GM21737 (cell line): Measurements from ENCODE around the gene POU2F2.
"Not testable (repeated sequence)": the region's sequence is repeated elsewhere in the genome, so short reads cannot be mapped to it uniquely, and the experiment has no call there.

ENCODE experiments used
- ATAC-seq: cut with Tn5 transposase; IDR thresholded peaks from one replicate; pipeline ENCODE4 v1.9.1; 2021; ENCODE audit warnings: mild to moderate bottlenecking, moderate library complexity; ENCODE audit not compliant: unreplicated experiment

The POU2F2 gene

DNA sequence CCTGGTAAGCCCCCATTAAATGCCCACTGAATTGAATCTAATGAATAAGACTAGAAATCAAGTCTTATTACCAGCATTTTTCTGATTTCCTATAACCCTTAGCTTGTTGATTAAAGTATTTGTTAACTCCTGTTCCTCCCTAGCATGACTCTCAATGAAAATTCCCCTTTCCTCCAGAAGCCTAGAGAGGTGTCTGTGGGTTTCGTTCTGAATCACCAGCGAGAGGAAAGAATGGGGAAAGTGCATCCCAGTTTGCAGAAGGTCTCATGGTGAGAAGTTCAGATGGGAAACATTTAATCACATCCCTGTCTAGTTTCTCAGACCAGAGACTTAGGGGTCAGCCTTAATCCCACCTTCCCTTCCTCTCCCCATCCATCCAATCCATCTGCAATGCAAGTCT lies 26.9 kb downstream of the POU2F2 start:
- no peak for ATAC-seq

GRCh38 chr19:42102877-42103276 lies 29.4 kb downstream of the POU2F2 start:
- no peak for ATAC-seq

DNA sequence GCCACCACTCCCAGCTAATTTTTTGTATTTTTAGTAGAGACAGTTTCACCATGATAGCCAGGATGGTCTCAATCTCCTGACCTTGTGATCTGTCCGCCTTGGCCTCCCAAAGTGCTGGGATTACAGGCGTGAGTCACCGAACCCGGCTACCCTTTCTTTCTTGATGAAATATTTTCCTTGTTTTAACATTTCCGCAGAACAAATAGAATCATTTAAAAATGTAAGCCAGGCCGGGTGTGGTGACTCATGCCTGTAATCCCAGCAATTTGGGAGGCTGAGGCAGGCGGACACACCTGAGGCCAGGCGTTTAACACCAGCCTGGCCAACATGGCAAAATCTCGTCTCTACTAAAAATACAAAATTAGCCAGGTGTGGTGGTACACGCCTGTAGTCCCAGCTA lies 32.0 kb downstream of the POU2F2 start:
- not testable (repeated sequence) for ATAC-seq

- ATAC-seq, result no peak
These were observed 32.8 kb downstream of the POU2F2 start for GRCh38 chr19:42099336-42099925.

GRCh38 chr19:42098781-42099180 lies 33.5 kb downstream of the POU2F2 start:
- ATAC-seq, result no peak

DNA sequence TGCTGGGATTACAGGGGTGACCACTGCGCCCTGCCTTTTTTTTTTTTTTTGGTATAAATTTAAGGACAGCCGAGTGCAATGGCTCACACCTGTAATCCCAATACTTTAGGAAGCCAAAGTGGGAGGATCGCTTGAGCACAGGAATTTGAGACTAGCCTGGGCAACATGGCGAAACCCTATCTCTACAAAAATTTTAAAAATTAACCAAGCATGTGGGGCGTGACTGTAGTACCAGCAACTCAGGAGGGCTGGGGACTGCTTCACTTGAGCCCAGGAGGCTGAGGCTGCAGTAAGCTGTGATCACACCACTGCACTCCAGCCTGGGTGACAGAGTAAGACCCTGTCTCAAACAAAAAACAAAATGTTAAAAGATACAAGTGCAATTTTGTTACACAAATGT lies 34.8 kb downstream of the POU2F2 start:
- no peak for ATAC-seq

GRCh38 chr19:42096255-42096837 lies 35.9 kb downstream of the POU2F2 start:
- no peak for ATAC-seq

GRCh38 chr19:42095814-42096230 lies 36.4 kb downstream of the POU2F2 start:
- ATAC-seq, result no peak

- no peak for ATAC-seq
These were observed 37.0 kb downstream of the POU2F2 start for GRCh38 chr19:42095142-42095813.

- no peak for ATAC-seq
These were observed 38.3 kb downstream of the POU2F2 start for GRCh38 chr19:42093926-42094325.

DNA sequence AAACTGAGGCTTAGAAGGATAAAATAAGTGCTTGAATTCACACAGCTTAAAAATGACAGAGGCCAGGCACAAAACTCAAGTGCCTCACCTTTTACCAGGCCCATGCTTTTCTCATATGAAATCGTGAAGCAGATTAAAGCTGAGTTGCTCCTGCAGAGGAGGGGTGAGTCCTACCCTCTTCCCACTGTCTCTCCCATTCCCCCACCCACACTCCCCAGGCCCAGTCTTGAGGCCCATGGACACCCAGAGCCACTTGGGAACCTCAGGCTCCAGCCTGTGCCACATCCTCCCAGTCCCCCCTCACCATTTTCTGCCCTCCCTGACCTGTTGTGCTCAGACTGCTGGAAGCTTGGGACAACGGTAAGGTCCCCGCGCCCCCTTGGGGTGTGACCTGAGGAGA lies 38.7 kb downstream of the POU2F2 start:
- ATAC-seq, result no peak

GRCh38 chr19:42092350-42092749 lies 39.9 kb downstream of the POU2F2 start:
- ATAC-seq, result no peak

- no peak for ATAC-seq
These were observed 40.5 kb downstream of the POU2F2 start for GRCh38 chr19:42091742-42092141.

DNA sequence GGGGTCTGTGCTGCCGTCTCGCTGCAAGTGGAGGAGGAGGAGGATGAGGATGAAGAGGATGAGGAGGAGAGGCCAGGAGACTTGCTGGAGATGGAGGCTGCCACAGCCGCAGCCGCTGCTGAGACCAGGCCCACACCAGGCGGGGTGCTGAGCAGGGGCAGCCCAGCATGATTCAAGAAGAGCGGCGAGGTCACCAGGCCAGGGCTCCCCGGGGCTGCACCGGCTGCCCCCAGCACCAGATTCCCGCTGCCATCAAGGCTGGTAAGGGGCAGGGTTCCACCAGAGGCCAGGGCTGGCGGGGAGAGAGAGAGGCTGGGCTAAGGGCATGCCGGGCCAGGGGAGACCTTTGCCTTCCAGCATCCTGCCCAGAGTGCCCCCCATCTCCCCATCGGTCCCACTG lies 40.9 kb downstream of the POU2F2 start:
- ATAC-seq, result no peak

GRCh38 chr19:42090672-42091071 lies 41.6 kb downstream of the POU2F2 start:
- no peak for ATAC-seq

GRCh38 chr19:42089772-42090171 lies 42.5 kb downstream of the POU2F2 start:
- no peak for ATAC-seq

DNA sequence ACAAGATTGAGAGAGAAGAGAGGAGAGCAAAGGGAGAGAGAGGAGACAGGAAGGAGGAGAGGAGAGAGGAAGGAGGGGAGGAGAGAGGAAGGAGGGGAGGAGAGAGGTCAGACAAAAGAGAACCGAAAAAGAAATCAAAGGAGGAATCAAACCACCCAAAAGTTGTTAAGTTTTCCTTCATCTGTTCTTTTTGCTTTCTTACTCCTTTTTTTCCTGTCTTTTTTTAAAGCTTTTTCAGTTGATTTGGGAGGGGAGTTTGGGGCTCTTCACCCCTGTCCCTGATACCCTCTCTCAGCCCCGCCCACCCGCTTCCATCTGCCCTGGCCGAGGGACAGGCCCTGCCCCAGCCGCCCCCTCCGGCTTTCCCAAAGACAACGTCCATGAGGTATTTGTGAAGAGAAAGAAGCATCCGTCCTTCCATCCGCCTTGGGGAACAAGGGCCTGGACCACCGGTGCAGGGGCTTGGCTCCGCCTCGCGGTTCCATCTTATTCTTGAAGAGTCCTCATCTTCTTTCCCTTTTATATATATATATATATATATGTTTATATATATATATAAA lies 43.0 kb downstream of the POU2F2 start:
- ATAC-seq, result no peak

DNA sequence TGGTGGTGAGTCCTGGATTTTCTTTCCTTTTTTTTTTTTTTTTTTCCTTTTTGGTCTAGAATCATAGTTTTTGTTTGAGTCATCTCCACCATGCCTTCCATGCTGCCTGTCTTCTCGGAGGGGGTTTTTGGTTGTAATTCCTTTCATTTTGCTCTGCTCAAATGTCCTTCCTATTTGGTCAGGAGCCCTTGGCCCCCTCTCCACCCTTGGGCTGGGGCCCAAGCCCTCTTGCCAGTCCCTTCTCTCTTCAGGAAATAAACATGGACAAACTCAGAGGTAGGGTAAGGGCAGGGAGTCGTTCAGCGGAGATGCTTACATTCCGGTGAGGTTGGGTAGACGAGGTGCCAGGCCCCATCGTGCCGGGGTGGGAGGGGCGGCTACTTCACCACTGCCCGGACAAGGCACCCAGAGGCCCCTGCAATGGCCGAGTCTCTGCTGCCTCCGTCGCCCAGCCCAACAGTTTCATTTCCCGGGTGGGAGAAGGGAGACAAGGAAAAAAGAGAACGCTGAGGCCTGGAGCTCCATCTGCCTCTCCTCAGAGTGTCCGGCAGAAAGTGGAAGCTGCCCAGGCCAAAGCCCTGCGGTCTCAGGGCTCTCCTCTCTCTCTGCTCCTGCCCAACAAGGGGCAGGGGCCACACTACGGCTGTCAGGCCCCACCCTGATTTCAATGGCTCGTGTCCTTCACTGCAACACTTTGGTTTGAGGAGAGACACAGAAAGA lies 43.6 kb downstream of the POU2F2 start:
- ATAC-seq, result no peak

DNA sequence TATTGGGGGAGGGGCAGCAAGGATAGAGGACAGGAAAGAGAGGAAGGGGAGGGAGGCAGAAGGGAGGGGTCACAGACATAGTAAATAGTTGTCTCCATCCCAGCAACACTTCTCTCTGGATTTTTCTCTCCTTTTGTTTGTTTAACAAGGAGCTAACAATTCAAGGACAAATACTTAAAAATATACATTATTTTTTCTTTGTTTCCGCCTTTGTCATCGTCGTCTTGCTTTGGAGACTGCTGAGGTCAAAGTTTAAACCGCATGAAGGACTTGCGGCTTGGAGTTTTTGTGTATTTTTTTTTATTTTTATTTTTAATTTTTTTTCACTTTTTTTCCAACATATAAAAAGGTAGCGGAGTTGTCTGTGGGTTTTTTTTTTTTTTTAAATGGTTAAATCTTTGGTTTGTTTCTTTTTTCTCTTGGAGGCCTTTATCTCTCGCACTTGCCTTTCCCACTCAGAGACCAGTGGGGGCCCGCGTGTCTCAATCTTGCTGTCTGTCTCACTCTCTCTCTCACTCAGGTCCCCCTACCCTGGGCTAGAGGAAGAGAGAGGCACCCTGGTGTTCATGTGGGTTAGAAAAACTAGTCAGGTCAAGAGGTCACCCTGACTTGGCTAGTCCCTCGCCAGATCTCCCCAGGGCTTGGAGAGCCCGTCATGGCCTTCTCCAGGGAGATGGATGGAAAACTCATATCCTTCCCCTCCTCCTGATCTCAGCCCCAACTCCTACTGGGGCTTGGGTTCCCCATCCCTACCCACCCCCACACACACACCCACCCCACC lies 45.3 kb downstream of the POU2F2 start:
- no peak for ATAC-seq

DNA sequence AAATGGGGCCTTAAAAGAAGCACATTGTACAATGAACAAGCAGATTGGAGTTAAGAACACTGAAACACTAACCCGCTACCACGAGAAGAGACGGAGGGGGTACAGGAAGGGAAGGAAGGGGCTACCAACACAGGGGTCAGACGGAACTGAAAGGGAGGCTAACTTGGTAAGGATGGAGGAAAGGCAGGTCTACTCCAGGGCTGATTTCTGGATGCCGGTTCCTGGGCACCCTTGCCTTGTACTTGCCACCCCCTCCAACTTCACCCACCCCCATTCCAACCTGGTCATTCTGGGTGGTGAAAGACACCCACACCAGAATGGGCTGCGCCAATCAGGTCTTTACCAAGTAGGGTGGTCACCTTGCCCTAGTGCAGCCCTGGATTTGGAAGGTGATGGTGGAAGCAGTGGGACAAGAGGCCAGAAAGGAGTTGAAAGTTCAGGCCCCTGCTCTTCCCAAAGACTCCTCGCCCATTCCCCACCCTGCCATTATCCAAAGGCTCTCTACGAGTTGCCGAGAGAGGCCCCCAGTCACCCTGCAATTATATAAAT lies 46.0 kb downstream of the POU2F2 start:
- no peak for ATAC-seq
